Lower leg skin (tissue), 3 donors: ENCODE measurements around the gene SHISA5.

Experiments
- CTCF ChIP-seq, 3 donors: fragments of 450-650 bp; IDR thresholded peaks; one replicate each; pipeline ENCODE4 v1.5.1; 2016; ENCODE audit warnings: antibody characterized with exemption in 3 of 3, mild to moderate bottlenecking in 3 of 3, moderate library complexity in 2 of 3
- POLR2A ChIP-seq, 2 donors: fragments of 450-650 bp; IDR thresholded peaks; one replicate each; pipeline ENCODE4 v1.6.1; 2016 to 2017; ENCODE audit warnings: antibody characterized with exemption in 2 of 2, mild to moderate bottlenecking in 1 of 2, moderate library complexity in 1 of 2

- TF ChIP-seq CTCF (IDR thresholded peaks at IDR 0.05) (no peak), POLR2A (IDR thresholded peaks at IDR 0.05) (no peak)
These were observed 1.2 kb downstream of the SHISA5 start for GRCh38 chr3:48502728-48503168.
